Stimulated activated CD8-positive, alpha-beta memory T cell treated with anti-CD3 and anti-CD28 coated beads, Interleukin-7, amount 100 ng/mL, for 24 hours (primary cell): Measurements from ENCODE around the gene CFAP141.
A peak's percentile ranks its signal among the peaks of the same experiment; 100 is the strongest.

Experiments used
- DNase-seq: peaks from one replicate; pipeline ENCODE4 v3.0.0-alpha.2; 2020; ENCODE audit warnings: low read depth

CFAP141 gene

DNA sequence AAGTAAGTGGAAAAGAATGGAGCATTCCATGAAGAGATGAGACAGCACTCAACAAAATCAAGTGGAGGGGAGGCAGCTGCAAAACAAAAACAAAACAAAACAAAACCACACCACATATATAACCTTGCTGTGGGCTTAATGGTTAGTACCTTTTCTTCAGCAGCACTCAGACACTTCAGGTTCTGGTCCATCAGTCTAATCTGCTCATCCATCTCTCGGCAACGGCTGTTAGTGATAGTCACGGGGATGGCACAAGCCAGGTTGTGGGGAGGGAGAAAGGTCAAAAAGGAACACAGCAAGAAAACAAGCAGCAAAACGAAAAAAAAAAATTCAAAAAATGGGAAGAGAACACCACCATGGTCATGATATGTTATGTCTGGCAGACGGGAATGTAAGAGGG, 34.3 kb downstream of the CFAP141 start:
- no peak for DNase-seq

DNA sequence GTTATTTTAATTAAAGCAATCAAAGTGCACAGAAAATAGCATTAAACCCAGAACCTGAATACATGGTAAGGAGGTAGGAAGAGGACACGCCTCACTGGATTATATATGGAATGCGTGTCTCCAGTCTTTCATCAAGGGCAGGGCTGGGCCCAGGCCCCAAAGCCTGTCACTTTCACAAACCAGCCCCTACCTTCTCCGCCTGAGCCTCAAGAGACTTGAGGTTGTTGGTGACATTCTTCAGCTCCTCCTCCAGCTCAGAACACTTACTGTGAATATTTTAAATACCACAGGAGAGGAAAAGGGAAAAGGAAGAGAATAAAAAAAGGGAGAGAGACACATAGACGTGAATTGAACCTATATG, 34.9 kb downstream of the CFAP141 start:
- no peak for DNase-seq

DNA sequence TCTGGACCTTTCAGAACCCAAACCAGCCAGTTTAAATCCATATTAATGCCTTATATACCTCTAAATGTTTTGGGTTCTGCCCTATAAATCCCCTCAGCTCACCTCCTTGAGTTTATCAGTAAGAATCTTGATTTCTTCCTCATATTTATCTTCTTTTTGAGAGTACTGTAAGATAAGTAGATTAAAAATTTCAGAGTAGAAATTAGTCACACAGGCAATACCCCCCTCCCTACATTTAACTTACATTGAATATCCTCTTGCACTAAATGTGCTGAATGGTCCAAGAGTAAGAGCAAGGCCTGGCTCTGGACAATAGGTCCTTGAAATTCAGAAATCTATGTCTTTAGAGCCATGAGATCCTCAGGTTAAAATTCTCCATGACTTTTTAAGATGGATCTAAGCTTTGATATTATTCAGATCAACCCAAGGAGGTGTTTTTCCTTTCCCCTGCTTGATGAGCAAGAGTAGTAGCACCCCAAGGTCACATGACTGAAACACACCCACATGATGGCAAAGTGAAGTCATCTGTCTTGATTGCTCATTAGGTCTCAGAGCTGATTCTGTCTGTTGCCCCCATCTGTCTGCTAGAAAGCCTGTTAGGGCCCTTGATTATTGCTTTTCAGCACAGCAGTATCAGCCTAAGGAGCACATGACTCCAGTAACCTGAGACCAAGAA, 35.4 kb downstream of the CFAP141 start:
- DNase-seq = peak; percentile 22

DNA sequence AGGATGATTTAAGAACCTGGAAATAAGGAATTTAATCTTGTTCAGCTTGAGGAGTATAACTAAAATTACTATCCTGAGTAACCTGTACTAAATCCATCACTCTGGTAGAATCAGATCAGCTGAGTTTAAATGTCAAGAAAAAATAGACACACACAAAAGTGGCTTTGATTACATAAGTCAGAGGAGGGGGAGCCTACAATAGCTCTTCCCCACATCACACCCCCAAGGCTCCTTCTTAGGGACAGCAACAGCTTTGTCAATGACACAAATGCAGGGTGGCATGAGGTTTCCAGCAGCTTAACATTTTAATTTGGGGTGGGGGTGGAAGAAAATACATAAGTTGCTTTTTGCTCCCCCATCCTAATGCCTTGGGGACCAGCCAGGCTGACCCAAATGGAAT, 38.7 kb downstream of the CFAP141 start:
- DNase-seq = no peak

DNA sequence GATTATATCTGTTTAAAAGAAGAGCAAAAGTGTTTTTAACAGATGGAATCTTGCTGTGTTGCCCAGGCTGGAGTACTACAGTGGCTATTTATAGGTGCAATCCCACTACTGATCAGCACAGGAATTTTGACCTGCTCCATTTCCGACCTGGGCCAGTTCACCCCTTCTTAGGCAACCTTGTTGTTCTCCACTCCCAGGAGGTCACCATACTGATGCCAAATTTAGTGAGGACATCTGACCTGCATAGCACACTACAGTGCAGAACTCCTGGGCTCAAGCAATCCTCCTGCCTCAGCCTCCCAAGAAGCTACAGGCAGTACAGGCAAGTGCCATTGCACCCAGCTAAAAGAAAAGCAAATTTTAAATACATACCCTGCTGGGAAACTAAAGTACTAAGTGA, 39.9 kb downstream of the CFAP141 start:
- DNase-seq = no peak

DNA sequence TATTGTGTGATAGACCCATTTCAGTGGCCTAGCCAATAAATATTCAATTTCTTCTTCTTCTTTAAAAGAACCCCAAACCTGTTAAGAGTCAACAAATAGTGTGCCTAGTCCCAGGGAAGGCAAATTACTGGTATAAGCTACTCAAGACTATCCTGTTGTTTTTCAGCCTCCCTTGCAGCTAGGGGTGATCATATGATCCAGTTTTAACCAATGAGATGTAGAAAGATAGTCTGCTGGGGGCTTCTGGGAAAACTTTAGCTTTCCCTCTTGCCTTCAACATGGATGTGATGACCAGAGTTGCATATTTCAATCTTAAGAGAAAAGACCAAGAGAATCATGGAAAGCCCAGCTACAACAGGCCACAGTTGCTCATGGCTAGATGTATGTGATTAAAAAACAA, 46.6 kb downstream of the CFAP141 start:
- DNase-seq = no peak

DNA sequence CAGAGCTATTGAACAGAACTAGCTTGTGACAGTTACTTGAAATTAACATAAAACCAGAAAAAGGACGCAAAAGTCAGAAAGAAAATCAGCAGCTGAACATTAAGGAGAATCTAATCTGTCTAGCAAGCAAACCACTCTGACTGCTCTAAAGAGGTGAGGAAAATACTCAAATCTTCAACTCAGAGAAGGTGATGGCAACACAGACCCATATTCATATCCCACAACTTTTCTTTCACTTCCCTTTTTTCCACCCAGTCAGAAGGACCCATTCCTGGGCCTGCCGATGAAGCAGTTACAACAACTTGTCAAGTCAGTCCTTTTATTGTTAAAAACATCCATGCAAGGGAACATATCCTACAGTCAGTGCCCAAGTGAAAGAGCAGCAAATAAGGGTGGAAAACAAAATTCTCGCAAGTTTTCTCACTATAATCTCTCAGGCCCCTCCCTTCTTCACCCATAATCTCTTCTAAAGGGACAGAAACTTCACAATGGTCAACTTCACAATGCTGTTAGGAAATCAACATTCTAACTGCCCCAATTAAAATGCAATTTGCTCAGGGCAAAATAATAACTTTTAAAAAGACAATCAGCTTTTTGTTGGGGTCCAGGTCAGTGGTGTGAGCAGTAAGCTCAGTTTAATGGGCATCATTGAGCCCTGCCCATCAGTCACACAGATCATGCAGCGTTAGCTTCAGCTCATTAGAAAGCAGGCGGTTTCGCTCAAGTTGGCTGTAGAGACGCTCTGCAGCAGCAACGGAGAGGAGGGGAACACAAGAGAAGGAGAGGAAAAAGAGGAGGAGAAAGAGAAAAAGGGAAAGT, 47.6 kb downstream of the CFAP141 start:
- no peak for DNase-seq

DNA sequence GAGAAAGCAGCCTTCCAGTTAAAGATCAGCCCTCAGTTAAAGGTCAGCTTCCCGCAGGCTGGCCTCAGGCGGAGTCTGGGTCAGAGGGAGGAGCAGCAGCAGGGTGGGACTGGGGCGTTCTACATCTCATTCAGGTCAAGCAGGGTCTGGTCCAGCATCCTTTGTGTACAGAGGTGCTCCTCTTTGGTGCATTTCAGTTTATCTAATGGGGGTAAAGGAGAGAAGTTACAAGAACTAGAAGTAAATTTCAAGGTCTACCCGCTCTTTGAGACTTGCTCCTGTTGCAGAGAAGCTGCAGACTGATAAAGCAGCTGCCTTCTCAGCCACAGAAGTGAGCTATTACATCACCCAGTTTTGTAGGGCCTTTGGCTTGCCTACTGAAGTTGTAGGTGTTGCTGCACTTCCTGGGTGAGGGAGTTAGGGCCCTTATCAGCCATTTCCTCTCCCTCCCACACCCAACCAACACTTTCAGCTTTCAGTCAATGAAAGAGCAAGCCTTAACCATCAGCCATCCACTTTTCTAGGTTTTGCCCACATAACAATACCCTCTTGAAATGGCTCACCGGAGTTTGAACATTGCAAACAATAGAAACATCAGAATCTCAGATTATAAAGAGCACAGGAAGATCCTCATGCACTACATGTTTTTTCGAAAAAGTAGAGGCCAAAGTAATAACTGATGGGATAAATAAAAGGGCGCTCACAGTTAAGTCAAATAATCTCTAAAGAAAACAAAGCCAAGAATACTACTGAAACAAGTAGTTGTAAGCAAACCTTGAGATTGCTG, 48.4 kb downstream of the CFAP141 start:
- DNase-seq = peak; percentile 19

DNA sequence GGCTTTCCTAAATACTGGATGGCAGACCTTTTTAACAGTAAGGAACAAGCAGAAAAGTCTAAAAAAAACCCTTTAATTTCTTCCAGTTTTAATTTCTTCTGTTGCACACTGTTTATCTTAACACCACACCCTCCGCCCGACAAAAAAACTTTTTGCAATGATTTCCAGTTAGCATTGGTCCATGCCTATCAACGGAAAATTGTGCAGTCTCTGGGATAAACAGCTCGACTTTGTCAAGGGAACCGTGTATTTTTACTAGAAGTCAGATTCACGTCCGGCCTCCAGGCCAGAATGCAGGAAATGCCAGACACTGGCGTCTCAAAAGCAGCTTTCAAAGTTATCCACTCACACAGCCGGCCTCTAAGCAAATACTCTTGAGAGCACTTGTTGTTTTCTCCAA, 50.9 kb downstream of the CFAP141 start:
- DNase-seq = no peak

DNA sequence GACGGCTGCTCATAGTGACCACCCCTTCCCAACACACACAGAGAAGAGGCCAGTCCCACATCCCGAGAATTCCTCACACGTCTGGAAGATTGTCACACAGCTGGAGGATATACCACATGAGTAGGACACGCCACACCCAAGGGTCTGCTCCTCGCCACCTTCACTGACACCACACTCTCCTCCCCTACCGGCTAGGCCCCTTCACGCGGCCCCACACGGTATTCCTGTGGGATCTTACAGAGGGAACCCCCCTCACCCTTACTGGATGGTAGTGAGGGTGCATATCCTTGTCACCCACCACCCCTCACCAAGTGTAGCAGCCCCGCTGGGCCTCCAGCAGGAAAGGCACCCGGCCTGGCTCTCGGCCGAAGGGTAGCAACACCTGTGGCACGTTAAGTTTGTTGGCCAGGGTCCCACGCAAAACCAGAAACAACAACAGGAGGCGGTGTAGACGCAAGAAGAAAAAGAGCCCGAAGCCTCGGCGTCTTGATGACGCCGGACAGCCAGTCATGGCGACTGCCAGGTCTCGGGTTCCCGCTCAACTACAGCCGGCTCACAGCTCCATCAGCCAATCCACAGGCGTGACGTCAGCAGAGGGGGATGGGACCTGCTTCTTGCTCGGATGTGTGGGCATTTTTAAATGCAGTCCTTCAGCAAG, 51.5 kb downstream of the CFAP141 start, which contains the start of gene NUP210L:
TSS of gene NUP210L (minus strand) at position 540 of the 658 bp plus-strand sequence.
- DNase-seq = no peak

DNA sequence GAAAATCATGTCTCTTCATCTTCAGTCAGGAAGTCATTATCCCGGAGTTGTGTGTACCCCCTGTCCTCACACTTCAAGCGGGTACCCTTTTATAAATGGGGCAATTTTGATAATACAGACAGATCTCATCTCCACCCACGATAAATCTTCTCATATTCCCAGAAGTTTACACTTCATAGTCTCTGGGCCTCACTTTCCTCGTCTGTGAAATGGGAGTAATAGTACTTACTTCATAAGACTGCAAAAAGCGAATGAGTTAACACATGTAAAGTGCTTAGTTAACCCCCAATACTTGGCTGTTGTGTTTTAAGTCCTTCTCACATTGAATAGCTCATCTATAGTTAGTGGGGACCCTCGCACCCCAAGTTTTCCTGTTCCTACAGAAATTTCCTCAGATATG, 52.1 kb downstream of the CFAP141 start:
- DNase-seq = no peak

DNA sequence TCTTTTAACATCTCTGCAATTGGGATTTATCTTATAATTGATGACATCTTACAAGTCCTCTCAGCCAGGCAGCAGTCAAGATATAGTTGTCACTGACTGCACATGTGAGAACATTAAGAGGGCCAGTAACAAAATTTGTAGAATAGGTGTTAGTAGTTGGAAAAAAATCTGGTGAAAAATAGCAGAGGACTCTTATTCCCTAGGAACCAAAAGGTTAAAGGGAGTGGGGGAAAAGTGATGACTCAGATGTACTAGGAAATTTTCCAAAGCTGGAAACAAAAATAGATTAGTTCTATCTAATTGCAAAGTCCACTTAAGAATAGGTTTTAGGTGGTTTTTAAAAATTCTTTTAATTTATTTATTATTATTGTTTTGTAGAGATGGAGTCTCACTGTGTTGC, 54.8 kb downstream of the CFAP141 start:
- DNase-seq = no peak
